GM18951 (cell line): Measurements from ENCODE around the gene MAGI1.
"Not testable (repeated sequence)": the region's sequence is repeated elsewhere in the genome, so short reads cannot be mapped to it uniquely, and the experiment has no call there.

Experiments
- POLR2A ChIP-seq: IDR thresholded peaks from 4 replicates; pipeline ENCODE4 v1.6.1; 2011; ENCODE audit warnings: mild to moderate bottlenecking; ENCODE audit not compliant: insufficient read length, insufficient read depth; ENCODE audit errors: extremely low read depth
- in situ Hi-C: fragments of 300-500 bp; cut with MboI; formaldehyde crosslinking; loops from one replicate; pipeline ENCODE4 v1.12.0; 2022; ENCODE audit warnings: low sequenced_read_pairs, mixed read lengths, inconsistent platforms; ENCODE audit not compliant: unreplicated experiment

MAGI1 gene

DNA sequence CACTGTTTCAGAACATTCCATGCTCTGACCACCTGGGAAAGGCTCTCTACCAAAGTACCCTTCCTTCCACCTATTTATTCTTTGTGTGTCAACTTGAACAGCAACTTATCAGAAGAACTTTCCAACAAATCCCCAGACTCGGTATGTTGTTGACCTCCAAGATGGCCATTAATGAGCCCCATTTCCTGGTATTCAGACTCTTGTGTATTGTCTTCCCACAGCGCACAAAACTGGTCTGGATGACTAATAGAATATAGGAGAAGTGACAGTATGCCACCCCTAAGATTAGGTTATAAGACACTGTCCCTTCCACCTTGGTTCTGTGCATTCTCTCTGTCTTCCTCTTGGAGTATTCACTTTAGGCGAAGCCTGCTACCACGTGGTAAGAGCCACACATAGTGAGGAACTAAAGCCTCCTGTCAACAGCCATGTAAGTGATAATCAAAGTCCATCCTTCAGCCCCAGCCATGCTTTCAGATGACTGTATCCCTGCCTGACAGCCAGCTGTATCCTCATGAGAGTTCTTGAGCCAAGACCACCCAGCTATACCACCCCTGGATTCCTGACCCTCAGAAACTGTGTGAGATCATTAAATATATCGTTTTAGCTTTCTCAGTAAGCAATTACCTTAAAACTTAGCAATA, 481.7 kb downstream of the MAGI1 start:
- TF ChIP-seq POLR2A = no peak
- in situ Hi-C loops = no loop called here

DNA sequence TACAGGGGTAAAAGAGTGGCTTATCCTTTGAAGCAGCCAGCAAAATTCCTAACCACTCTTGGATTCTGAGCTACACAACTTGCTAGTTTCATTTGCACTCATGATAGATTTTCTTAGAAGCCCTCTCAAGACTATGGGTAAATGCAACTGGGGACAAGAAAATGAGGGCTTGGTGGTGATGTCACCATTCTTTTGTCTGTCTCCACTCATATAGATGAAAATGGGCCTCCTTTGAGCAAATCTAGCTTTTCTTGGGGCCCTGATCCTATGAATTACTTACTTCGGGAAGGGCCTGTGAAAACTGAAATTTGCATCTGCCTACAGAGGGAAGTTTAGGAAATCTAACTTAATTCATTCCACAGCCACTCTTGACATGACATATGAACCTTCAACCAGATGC, 486.3 kb downstream of the MAGI1 start:
- in situ Hi-C loops = no loop called here
- TF ChIP-seq POLR2A = no peak

DNA sequence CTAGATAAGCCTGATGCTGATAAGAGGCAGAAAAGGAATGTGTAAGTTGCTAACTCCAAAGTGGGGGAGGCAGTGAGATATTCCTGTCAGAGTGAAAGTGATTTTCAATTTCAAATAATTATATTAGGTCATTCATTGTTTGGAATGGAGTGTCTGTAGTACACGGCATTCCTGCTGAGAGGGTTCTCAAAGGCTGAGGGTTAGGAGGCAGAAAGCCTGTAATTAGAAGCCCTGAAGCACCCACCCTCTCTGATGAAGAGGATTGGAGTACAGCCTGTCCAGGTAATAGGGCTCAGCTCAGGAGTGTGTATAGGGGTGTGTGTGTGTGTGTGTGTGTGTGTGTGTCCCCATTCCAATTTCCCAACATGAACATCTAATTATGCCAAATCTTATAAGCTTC, 486.8 kb downstream of the MAGI1 start:
- in situ Hi-C loops = no loop called here
- no peak for TF ChIP-seq POLR2A

DNA sequence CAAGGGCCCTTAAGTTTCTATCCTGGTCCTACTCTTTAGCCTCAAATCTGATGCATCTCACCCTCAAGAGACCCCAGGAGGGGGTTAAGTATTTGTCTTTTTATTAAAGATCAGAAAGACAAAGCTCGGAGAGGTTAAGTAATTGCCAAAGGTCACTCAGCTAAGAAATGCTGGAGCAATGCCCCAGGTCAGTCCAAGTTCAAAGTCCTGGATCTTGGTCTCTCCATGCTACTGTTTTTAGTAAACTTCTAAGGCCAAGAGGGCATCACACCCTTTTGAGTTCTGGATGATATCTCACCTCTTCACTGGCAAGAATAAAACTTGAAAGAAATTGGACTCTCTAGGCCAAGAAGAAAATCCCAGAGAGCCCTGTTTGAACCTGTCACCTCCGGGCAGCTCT, 488.6 kb downstream of the MAGI1 start:
- in situ Hi-C loops = no loop called here
- no peak for TF ChIP-seq POLR2A

DNA sequence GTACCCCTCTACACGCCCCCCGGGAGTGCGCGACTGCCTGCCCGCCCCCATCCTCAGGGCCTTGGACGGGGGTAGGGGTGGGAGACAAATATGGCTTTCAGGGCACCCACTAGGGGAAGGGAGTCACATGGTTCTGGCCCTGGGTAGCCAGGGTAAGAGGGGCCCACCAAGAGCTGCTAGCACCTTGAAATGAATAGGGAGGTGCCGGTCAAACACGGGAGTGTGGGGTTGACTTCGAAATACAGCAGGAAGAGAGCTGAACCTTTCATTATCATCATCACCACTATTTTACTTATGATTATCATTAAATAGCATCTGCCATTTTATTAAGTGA, 489.1 kb downstream of the MAGI1 start:
- TF ChIP-seq POLR2A = no peak
- in situ Hi-C loops = no loop called here

DNA sequence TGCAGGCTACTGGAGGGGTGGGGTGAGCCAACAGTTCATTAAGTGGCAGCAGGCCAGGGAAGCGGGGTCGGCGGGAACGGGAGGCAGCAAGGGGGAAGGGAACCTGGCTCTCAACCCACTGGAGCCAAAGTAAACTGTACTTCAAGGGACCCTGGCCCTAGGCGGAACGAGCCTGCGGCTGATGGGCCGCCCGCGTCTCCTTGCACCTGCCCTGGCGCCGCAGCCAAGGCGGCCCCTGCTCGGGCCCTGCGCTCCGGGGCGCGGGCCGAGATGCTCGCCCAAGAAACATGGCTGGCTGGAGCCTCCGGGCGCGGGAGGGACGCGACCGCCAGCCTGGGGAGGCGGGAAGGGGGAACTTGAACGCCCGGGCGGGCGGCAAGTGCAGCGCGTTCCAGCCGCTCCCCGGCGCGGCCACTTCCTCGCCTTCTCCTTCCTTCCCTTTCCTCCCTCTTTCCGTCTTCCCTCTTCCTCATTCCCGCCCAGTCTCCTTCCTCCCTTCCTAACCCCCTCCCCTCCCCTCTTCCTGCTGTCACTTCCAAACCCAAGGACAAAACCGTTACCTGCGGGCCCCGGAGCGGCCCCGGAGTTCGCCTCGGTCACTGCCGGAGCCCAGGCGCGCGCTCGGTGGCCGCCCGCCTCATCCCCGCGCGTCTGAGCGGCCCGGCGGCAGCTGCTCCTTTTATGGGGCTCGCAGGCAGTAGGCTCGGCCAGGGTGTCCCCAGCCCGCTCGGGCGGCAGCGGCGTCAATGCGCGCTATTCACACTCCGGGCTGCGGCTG, 489.7 kb downstream of the MAGI1 start:
- no peak for TF ChIP-seq POLR2A
- in situ Hi-C loops = no loop called here

DNA sequence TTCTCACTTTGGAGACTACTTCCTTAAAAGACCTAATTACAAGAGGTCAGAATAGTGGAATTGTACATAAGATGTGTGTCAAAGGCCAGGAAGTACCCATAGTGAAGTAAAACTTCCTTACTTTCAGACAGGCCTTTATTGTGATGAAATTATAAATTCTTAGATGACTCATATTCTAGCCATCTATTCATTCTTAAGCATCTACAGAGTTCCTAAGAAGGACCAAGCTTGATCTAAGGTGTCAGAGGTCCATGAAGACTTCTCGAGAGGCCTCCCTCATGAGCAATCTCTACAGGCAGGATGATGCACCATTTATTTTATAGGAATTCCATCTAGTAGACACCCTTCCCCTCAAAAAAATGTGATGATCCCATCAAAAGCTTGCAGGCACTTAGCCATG, 493.3 kb downstream of the MAGI1 start:
- in situ Hi-C loops = no loop called here
- no peak for TF ChIP-seq POLR2A

DNA sequence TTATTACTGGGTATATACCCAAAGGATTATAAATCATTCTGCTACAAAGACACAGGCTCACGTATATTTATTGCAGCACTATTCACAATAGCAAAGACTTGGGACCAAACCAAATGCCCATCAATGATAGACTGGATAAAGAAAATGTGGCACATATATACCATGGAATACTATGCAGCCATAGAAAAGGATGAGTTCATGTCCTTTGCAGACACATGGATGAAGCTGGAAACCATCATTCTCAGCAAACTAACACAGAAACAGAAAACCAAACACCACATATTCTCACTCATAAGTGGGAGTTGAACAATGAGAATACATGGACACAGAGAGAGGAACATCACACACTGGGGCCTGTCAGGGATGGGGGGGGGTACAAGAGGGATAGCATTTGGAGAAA, 495.3 kb downstream of the MAGI1 start:
- in situ Hi-C loops = not testable (repeated sequence)

DNA sequence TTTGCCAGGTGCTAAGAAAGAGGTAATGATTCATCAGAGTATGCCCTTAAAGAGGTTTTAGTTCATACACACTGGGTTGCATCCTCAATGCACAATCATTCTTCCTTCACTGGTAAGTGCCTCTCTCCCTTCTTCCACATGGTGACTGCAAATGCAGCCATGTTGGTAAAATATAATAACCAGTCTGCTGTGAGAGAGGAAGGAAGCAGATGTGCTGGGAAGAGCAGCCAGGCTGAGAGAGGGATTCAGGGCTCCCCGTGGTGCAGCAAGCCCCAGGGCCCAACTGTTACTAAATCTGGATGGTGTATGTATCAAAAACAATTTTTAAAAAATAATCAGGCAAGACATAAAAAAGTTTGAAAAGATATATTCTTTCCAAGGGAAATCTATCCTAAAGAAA, 498.1 kb downstream of the MAGI1 start:
- no peak for TF ChIP-seq POLR2A
- in situ Hi-C loops = no loop called here

DNA sequence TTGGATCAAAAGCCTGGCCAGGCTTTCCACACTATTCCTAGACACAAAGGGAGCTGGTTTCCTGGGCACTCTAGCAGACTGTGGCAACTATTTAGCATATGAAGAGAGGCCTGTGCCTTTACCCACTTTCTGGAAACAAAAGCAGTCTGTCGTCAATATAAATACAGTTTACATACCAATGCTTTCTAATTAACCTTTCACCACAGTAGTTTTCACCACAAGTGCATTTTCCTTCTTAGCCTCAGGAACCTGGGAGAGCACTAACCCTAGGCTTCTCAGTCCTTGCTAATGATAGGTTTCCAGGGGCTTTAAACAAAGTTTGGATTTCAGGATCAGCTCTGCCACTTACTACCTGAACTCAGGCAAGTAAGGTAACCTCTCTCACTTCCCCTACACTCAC, 499.1 kb downstream of the MAGI1 start:
- TF ChIP-seq POLR2A = no peak
- in situ Hi-C loops = no loop called here

DNA sequence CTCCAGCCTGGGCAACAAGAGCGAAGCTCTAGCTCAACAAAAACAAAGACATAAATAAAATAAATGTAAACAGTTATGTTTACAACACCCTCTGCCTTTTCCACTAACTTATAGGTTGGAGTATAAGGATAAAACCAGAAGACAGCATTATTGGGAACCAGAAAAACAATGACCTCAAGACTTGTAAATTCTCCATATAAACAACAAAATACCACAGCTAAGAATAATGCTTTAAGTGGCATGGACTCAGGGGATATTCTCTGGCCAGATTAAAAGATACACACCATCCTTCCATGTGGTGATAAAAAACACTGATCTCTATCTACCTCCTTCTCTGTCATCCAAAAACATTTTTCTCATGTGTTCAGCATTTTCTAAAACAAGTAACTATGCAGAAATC, 500.6 kb downstream of the MAGI1 start:
- TF ChIP-seq POLR2A = no peak
- in situ Hi-C loops = no loop called here

DNA sequence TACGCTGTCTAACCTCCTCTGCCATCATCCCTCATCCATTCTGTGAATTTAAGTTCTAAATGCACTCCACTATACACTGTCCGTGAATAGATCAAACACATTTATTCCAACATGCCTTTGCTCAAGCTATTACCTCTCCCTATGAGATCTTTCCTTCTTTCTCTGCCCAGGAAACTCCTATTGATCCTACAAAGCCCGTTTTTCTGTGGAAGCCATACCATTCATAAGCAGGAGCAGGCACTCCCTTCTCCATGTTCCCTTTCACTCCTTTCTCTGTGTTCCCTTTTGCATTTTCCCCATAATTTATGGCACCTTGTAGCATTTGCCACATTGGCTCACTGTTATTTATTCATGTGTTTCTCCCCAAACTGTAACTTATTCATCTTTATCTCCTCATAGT, 501.6 kb downstream of the MAGI1 start:
- in situ Hi-C loops = no loop called here
- TF ChIP-seq POLR2A = no peak

DNA sequence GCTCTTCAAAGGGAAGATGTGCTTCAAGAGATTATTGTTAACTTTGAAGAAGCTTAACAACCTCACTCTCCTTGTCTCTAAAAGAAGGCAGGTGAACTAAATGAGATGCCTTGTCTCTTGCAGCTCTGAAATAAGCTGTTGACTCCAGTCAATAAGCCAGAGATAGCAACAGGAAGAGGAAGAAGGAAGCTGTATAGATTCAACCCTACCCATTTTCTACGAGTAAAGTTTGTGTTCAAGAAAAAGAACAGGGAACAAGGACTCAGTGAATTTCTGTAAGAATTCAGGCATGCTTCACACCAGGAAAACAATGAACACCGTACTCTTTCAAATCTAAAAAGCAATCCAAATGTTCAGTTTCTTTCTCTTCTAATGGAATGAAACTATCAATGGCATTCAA, 503.5 kb downstream of the MAGI1 start:
- in situ Hi-C loops = no loop called here
- TF ChIP-seq POLR2A = no peak

DNA sequence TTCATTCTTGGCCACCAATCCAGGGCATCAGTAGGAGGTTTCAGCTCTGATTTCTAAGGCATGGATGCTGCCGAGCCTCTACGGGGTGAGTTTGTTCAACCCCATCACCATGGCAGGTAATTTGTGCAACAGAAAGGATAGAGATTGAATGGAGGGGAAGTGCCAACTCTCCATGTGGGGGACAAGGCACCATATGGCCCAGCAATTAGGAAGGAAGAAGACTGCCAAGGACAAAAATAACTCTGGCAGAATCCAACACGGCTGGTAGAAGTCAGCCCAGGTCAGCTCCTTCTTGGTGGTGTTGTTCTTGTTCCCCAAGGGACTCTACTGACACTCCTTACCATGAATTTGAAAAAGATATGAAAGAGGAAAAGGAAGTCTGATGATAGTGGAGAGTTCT, 503.9 kb downstream of the MAGI1 start:
- no peak for TF ChIP-seq POLR2A
- in situ Hi-C loops = no loop called here
